ENCODE results near the gene CTNNA3.

DNA sequence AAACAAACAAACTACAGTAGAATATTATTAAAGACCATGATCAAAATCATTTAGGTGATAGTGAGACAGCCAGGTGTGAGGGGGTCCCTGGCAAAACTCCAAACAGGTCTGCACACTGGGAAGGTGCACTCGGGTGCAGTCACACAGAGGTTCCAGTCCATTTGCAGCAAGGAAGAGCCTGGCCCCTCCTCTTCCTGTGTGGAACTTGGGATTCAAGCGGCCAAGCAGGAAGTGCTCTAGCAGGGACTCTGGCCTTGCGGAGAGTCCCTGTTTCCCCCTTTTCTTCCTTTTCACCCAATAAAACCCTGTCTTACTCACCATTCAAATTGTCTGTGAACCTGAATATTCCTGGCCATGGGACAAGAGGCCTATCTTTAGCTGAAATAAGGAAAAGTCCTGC, 588.3 kb downstream of the CTNNA3 start:
- TF ChIP-seq, protein P1, sequence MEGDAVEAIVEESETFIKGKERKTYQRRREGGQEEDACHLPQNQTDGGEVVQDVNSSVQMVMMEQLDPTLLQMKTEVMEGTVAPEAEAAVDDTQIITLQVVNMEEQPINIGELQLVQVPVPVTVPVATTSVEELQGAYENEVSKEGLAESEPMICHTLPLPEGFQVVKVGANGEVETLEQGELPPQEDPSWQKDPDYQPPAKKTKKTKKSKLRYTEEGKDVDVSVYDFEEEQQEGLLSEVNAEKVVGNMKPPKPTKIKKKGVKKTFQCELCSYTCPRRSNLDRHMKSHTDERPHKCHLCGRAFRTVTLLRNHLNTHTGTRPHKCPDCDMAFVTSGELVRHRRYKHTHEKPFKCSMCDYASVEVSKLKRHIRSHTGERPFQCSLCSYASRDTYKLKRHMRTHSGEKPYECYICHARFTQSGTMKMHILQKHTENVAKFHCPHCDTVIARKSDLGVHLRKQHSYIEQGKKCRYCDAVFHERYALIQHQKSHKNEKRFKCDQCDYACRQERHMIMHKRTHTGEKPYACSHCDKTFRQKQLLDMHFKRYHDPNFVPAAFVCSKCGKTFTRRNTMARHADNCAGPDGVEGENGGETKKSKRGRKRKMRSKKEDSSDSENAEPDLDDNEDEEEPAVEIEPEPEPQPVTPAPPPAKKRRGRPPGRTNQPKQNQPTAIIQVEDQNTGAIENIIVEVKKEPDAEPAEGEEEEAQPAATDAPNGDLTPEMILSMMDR (IDR thresholded peaks at IDR 0.05): no peak
- TF ChIP-seq EP300 (IDR thresholded peaks at IDR 0.05): no peak
- TF ChIP-seq POLR2A (IDR thresholded peaks at IDR 0.05): no peak
